HCT116 (cell line): Measurements from ENCODE around the gene ITGAV. TPM values are rescaled to one million over a fixed set of nuclear protein-coding genes. Genes with fewer than 3 reads are reported as not detected.

Experiments used
- ATAC-seq: fragments of 200-7000 bp; cut with Tn5 transposase; 2 replicates; pipeline ENCODE4 v1.9.1; 2020; ENCODE audit warnings: mild to moderate bottlenecking, moderate library complexity
- BruUV-seq: library from RNA; stranded (reverse); fragments of 400-500 nt; replicated peaks from 2 replicates; lab custom pipeline; 2021; lab: Mats Ljungman, UMichigan
- CTCF ChIA-PET: fragments of 300-600 bp; sonication (Branson Sonifier 250); formaldehyde crosslinking; loops from one replicate; lab custom pipeline; 2021; ENCODE audit warnings: antibody characterized with exemption; lab: Charles Lee
- POLR2A ChIA-PET: fragments of 300-600, 350-600 bp; sonication (Branson Sonifier 250); formaldehyde crosslinking; loops from one replicate; lab custom pipeline; 2021; ENCODE audit warnings: antibody characterized with exemption; lab: Charles Lee
- RAD21 ChIA-PET, 2 experiments: fragments of 300-600 bp; sonication (Branson Sonifier 250); formaldehyde crosslinking; loops; one replicate each; lab custom pipeline; 2023; ENCODE audit warnings: low total read pairs in 2 of 2; ENCODE audit not compliant: uncharacterized antibody in 2 of 2, unreplicated experiment in 2 of 2, low non-redundant PET in 1 of 2; lab: Charles Lee
- DNase-seq: peaks from one replicate; pipeline ENCODE4 v3.0.0-alpha.2; 2010; ENCODE audit warnings: low read depth, low spot score
- H2AFZ ChIP-seq: fragments of 200-600 bp; shearing (Covaris generic), sonication (generic); 2 replicates; pipeline ENCODE4 v1.6.1; 2017; ENCODE audit warnings: low read depth, mixed run types, mixed read lengths, antibody characterized with exemption, low read length; ENCODE audit not compliant: poor library complexity, severe bottlenecking
- H3K27ac ChIP-seq: 2 replicates; pipeline ENCODE4 v1.5.1; 2012; ENCODE audit warnings: low read depth, low read length
- H3K27me3 ChIP-seq: fragments of 200-600 bp; sonication (generic); 2 replicates; pipeline ENCODE4 v1.6.1; 2016; ENCODE audit warnings: mixed run types, low read length, mixed read lengths; ENCODE audit not compliant: insufficient read depth
- H3K36me3 ChIP-seq, 2 experiments: fragments of 200-500 bp in 1 of 2; fragments of 200-600 bp in 1 of 2; sonication (Bioruptor generic) in 1 of 2; sonication (generic) in 1 of 2; 2 replicates each; pipeline versions ENCODE4 v1.5.1 to v1.6.1; 2014 to 2016; ENCODE audit warnings: low read length in 2 of 2, inconsistent platforms in 1 of 2, mixed read lengths in 1 of 2, mixed run types in 1 of 2; ENCODE audit not compliant: insufficient read depth in 2 of 2, control insufficient read depth in 1 of 2
- H3K4me1 ChIP-seq, 2 experiments: fragments of 200-600 bp in 1 of 2; sonication (generic) in 1 of 2; 2 replicates each; pipeline versions ENCODE4 v1.5.1 to v1.6.1; 2012 to 2017; ENCODE audit warnings: low read length in 2 of 2, inconsistent platforms in 1 of 2, mild to moderate bottlenecking in 1 of 2, mixed read lengths in 1 of 2, mixed run types in 1 of 2, moderate library complexity in 1 of 2; ENCODE audit not compliant: insufficient read depth in 2 of 2, control insufficient read depth in 1 of 2
- H3K4me2 ChIP-seq: fragments of 200-600 bp; sonication (generic); 2 replicates; pipeline ENCODE4 v1.6.1; 2017; ENCODE audit warnings: mixed run types, low read length, mixed read lengths
- H3K4me3 ChIP-seq, 2 experiments: fragments of 200-600 bp in 1 of 2; sonication (generic) in 1 of 2; replicated peaks in 1 of 2; 2 replicates each; pipeline ENCODE4 v1.5.1; 2011 to 2016; ENCODE audit warnings: low read length in 2 of 2, control low read depth in 1 of 2, low read depth in 1 of 2, mild to moderate bottlenecking in 1 of 2, mixed read lengths in 1 of 2, mixed run types in 1 of 2
- H3K79me2 ChIP-seq: fragments of 200-600 bp; sonication (generic); 2 replicates; pipeline ENCODE4 v1.6.1; 2017; ENCODE audit warnings: mild to moderate bottlenecking, mixed run types, low read length, moderate library complexity, mixed read lengths; ENCODE audit not compliant: insufficient read depth
- H3K9ac ChIP-seq: fragments of 200-600 bp; sonication (generic); 2 replicates; pipeline ENCODE4 v1.6.1; 2016; ENCODE audit warnings: low read length, mixed read lengths
- H3K9me2 ChIP-seq: fragments of 200-600 bp; sonication (generic), shearing (Covaris generic); 2 replicates; pipeline ENCODE4 v1.6.1; 2017; ENCODE audit warnings: mixed run types, mild to moderate bottlenecking, moderate library complexity; ENCODE audit not compliant: insufficient read depth
- H3K9me3 ChIP-seq, 2 experiments: fragments of 200-500 bp in 1 of 2; fragments of 200-600 bp in 1 of 2; sonication (Bioruptor generic) in 1 of 2; sonication (generic) in 1 of 2; 2 replicates each; pipeline ENCODE4 v1.6.1; 2014 to 2017; ENCODE audit warnings: low read length in 2 of 2, mixed read lengths in 2 of 2, inconsistent platforms in 1 of 2, low read depth in 1 of 2, mild to moderate bottlenecking in 1 of 2, mixed run types in 1 of 2, moderate library complexity in 1 of 2; ENCODE audit not compliant: control insufficient read depth in 1 of 2, insufficient read depth in 1 of 2
- H4K20me1 ChIP-seq: fragments of 200-600 bp; sonication (generic), shearing (Covaris generic); 2 replicates; pipeline ENCODE4 v1.6.1; 2017; ENCODE audit warnings: mixed run types, mild to moderate bottlenecking, moderate library complexity; ENCODE audit not compliant: insufficient read depth
- CEBPB ChIP-seq: IDR thresholded peaks from 2 replicates; pipeline ENCODE4 v1.6.1; 2012; ENCODE audit warnings: low read depth
- CTCF ChIP-seq, 3 experiments: fragments of 200-600 bp in 1 of 3; sonication (generic) in 1 of 3; IDR thresholded peaks in 2 of 3; conservative IDR thresholded peaks in 1 of 3; 2 replicates each; pipeline ENCODE4 v1.5.1; 2012 to 2017; ENCODE audit warnings: low read depth in 2 of 3, low read length in 2 of 3, antibody characterized with exemption in 1 of 3, borderline replicate concordance in 1 of 3, control low read depth in 1 of 3, mild to moderate bottlenecking in 1 of 3, mixed read lengths in 1 of 3, mixed run types in 1 of 3, moderate library complexity in 1 of 3; ENCODE audit not compliant: insufficient read depth in 1 of 3
- EGR1 ChIP-seq: IDR thresholded peaks from 2 replicates; pipeline ENCODE4 v1.6.1; 2012; ENCODE audit warnings: low read depth
- ELF1 ChIP-seq: IDR thresholded peaks from 2 replicates; pipeline ENCODE4 v1.6.1; 2012; ENCODE audit warnings: low read depth, borderline replicate concordance
- EZH2 ChIP-seq: fragments of 200-600 bp; sonication (generic); IDR thresholded peaks from 2 replicates; pipeline ENCODE4 v1.6.1; 2017; ENCODE audit warnings: antibody characterized with exemption, mixed run types
- EZH2phosphoT487 ChIP-seq: fragments of 200-600 bp; IDR thresholded peaks from 2 replicates; pipeline ENCODE4 v1.6.1; 2018; ENCODE audit warnings: antibody characterized with exemption, borderline replicate concordance
- JUND ChIP-seq: IDR thresholded peaks from 2 replicates; pipeline ENCODE4 v1.6.1; 2012
- POLR2A ChIP-seq: IDR thresholded peaks from 2 replicates; pipeline ENCODE4 v1.7.0; 2011; ENCODE audit warnings: borderline replicate concordance; ENCODE audit not compliant: insufficient read depth, insufficient read length; ENCODE audit errors: extremely low read depth
- POLR2AphosphoS5 ChIP-seq: IDR thresholded peaks from 2 replicates; pipeline ENCODE4 v1.6.1; 2011; ENCODE audit warnings: mild to moderate bottlenecking, low read depth, low read length, moderate library complexity
- SIN3A ChIP-seq: IDR thresholded peaks from 2 replicates; pipeline ENCODE4 v1.6.1; 2012; ENCODE audit warnings: low read depth
- SP1 ChIP-seq: IDR thresholded peaks from 2 replicates; pipeline ENCODE4 v1.6.1; 2012; ENCODE audit warnings: low read depth
- SRF ChIP-seq: IDR thresholded peaks from 2 replicates; pipeline ENCODE4 v1.6.1; 2012; ENCODE audit warnings: low read depth
- TCF7L2 ChIP-seq: IDR thresholded peaks from 2 replicates; pipeline ENCODE4 v1.7.0; 2011; ENCODE audit warnings: borderline replicate concordance, inconsistent platforms; ENCODE audit not compliant: insufficient read depth, insufficient read length; ENCODE audit errors: extremely low read depth
- ZNF274 ChIP-seq: fragments of 200-500 bp; sonication (Bioruptor generic); IDR thresholded peaks from 2 replicates; pipeline ENCODE4 v1.6.1; 2014; ENCODE audit warnings: mild to moderate bottlenecking, low read depth, low read length, inconsistent platforms
- intact Hi-C: fragments of 100-400 bp; cut with micrococcal nuclease; formaldehyde crosslinking; loops from 2 replicates; pipeline ENCODE4 v1.10.0; 2022
- total RNA-seq: library from RNA; stranded (reverse); gene quantifications from one replicate; pipeline ENCODE4 v1.2.1, GENCODE V29; 2021; ENCODE audit not compliant: unreplicated experiment
- TF ChIP-seq, protein P1 (sequence below): IDR thresholded peaks from 2 replicates; pipeline ENCODE4 v1.6.1; 2011; ENCODE audit warnings: mild to moderate bottlenecking, low read length, moderate library complexity; ENCODE audit not compliant: insufficient replicate concordance; ENCODE audit errors: extremely low read depth

Gene ITGAV
- total RNA-seq, 1 experiment from 2014 or later, result 36.3 TPM

DNA sequence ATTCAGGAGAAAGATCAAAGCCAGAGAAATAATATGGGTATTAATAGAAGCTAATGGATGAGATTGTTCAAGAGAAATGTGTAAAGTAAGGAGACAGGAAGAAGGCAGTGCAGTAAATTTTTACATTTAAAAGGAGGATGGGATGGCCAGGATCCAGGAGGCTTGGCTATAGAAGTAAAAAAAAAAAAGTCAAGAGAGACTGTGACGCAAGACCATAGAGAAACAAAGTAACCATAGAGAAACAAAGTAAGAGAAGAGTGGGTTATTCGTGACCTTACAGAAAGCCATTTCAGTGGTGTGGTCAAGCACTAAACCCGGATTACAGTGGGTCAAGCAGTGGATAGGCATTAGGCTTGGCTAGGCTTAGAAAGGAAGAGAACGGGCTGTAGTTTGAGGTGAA lies 93.5 kb downstream of the ITGAV start:
- Histone ChIP-seq H3K9ac (no peak overlapping the region), H3K4me1 (no peaks in the 10 kb centered on the region), H3K36me3 (no peaks in the 10 kb centered on the region), H3K27ac (no peak overlapping the region), H3K27me3 (no peaks in the 10 kb centered on the region), H2AFZ (no peak overlapping the region), H3K9me3 (no peaks in the 10 kb centered on the region), H3K4me3 (no peak overlapping the region), H3K9me2 (no peaks in the 10 kb centered on the region), H4K20me1 (no peaks in the 10 kb centered on the region), H3K79me2 (no peaks in the 10 kb centered on the region), H3K4me2 (no peak overlapping the region)
- ChIA-PET CTCF (no interaction called here), POLR2A (no interaction called here), RAD21 (no interaction called here)
- BruUV-seq, result no TSS peak
- no peak for DNase-seq
- intact Hi-C loops, result no loop called here
- ATAC-seq, result no peak
- TF ChIP-seq SP1, result no peak
- TF ChIP-seq POLR2A, result no peak
- TF ChIP-seq JUND, result no peak
- TF ChIP-seq EZH2phosphoT487, result no peak
- TF ChIP-seq CTCF (IDR thresholded peaks at IDR 0.05 in 2 of 3, conservative IDR thresholded peaks at IDR 0.05 in 1 of 3; ENCODE audit: borderline replicate concordance in 1 of 3, insufficient read depth in 1 of 3, low read depth in 2 of 3, low read length in 2 of 3), result no peak
- no peak for TF ChIP-seq POLR2AphosphoS5
- no peak for TF ChIP-seq ZNF274
- TF ChIP-seq CEBPB, result no peak
- TF ChIP-seq SIN3A, result no peak
- TF ChIP-seq, protein P1, sequence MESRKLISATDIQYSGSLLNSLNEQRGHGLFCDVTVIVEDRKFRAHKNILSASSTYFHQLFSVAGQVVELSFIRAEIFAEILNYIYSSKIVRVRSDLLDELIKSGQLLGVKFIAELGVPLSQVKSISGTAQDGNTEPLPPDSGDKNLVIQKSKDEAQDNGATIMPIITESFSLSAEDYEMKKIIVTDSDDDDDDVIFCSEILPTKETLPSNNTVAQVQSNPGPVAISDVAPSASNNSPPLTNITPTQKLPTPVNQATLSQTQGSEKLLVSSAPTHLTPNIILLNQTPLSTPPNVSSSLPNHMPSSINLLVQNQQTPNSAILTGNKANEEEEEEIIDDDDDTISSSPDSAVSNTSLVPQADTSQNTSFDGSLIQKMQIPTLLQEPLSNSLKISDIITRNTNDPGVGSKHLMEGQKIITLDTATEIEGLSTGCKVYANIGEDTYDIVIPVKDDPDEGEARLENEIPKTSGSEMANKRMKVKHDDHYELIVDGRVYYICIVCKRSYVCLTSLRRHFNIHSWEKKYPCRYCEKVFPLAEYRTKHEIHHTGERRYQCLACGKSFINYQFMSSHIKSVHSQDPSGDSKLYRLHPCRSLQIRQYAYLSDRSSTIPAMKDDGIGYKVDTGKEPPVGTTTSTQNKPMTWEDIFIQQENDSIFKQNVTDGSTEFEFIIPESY, result no peak
- TF ChIP-seq SRF, result no peak
- no peak for TF ChIP-seq ELF1
- no peak for TF ChIP-seq EGR1
- no peak for TF ChIP-seq TCF7L2
- TF ChIP-seq EZH2, result no peak
